GM18508 (cell line): ENCODE data around the gene OR6C4.
"Not testable (repeated sequence)": the region's sequence is repeated elsewhere in the genome, so short reads cannot be mapped to it uniquely, and the experiment has no call there.

Source experiments
- ATAC-seq: cut with Tn5 transposase; IDR thresholded peaks from one replicate; pipeline ENCODE4 v1.9.1; 2021; ENCODE audit warnings: moderate number of reproducible peaks; ENCODE audit not compliant: insufficient read depth, unreplicated experiment

Gene OR6C4

DNA sequence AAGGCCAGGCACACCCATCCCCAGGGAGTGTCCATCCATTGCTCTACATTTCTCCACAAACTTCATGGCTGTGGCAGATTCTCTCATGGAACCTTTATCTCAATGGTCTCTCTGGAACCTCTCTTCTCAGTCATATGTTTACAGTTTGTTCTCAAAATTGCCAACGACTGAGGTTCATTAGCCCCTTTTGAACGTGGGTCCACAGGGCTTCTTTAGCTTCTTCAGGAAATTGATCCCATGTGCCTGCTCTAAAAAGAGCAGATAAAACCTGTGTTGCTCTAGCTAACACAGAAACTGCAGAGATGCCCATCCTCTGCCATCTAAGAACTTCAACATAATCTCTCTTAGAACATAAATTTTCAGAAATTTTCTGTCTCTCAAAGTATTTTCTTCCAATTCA, at the start of gene OR6C4:
OR6C4 (plus strand) TSS at position 301 of the 400 bp plus-strand sequence. CDS start 1,625 bp downstream, outside the sequence.
- ATAC-seq = no peak

- ATAC-seq = no peak
Measured at GRCh38 chr12:55499810-55500252, 49.6 kb upstream of the OR6C4 start.

- ATAC-seq = no peak
Measured at GRCh38 chr12:55501601-55502000, 47.8 kb upstream of the OR6C4 start.

- no peak for ATAC-seq
Measured at GRCh38 chr12:55515696-55516095, 33.7 kb upstream of the OR6C4 start.

DNA sequence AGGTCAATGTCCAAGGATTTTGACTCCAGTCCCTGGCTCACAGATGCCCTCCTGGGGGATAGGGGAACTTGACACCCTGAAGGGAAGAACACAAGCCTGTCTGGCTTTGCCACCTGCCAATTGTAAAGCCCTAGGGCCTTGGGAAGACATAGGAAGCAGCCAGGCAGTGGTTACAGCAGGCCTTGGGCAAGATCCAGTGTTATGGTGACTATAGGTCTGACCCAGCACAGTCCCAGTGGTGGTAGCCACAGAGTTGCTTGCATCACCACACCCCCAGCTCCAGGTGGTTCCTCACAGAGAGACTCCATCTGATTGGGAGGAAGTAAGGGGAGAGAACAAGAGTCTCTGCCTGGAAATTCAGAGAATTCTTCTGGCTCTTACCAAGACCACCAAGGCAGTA, 33.0 kb upstream of the OR6C4 start:
- ATAC-seq = no peak

GRCh38 chr12:55548235-55548634, 1.2 kb upstream of the OR6C4 start:
- ATAC-seq = not testable (repeated sequence)

GRCh38 chr12:55548756-55549155, 646 bp upstream of the OR6C4 start:
- no peak for ATAC-seq

GRCh38 chr12:55554296-55554695, 4.9 kb downstream of the OR6C4 start:
- ATAC-seq = no peak

DNA sequence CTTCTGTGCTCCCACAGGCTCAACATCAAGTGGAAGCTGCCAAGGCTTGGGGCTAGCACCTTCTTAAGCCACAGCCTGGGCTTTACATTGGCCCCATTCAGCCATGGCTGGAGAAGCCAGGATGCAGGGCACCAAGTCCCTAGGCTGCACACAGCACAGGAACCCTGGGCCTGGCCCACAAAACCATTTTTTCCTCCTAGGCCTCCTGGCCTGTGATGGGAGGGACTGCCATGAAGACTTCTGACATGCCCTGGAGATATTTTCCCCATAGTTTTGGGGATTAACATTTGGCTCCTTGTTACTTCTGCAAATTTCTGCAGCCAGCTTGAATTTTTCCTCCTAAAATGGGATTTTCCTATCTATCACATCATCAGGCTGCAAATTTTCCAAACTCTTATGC, 20.7 kb downstream of the OR6C4 start:
- ATAC-seq = not testable (repeated sequence)

GRCh38 chr12:55570689-55571088, 21.3 kb downstream of the OR6C4 start:
- ATAC-seq = not testable (repeated sequence)

DNA sequence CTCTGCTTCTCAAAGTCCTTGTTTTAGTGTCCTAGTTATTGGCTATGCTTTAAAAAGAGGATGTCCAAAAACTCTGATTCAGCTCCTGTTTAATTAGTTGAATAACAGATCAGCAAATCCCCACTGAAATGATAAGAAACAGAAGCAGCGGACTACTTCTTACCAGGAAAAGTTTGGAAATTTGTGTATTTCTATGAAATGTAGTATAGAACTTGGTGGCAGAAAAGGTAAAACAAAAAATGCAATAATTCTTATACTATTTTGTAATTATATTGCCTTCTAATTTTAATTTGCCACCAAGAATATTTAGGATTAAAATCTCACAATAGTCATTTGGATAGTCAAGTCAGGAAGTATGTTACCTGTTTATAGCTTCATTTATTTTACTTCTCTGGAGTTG, 22.8 kb downstream of the OR6C4 start, which contains the start of gene OR2AP1:
OR2AP1 (plus strand) TSS at position 301 of the 400 bp plus-strand sequence. CDS start 1,947 bp downstream, outside the sequence.
- no peak for ATAC-seq

DNA sequence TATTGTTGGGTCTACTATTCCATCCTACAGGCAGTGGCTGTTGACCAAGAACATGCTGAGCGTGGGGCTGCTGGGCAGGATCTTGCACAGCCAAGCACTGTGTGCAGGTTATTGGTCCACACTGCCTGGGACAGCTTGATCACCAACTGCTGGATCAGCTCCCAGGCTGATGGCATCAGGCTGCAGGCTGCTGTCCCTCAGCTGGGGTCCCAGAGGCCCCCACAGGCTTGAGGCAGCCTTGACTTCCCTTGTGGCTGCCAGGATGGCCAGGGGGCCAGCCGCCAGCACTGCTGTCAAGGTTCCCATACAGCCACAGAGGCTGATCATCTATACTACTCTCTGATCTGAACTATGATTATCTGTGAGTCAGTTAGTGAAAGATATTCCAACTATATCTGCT, 32.7 kb downstream of the OR6C4 start:
- ATAC-seq = no peak

GRCh38 chr12:55585817-55586216, 36.4 kb downstream of the OR6C4 start:
- ATAC-seq = no peak

- not testable (repeated sequence) for ATAC-seq
Measured at GRCh38 chr12:55590152-55590551, 40.8 kb downstream of the OR6C4 start.
